A549 treated with CORT108297 at 1 μM for 4 hours (cell line): Measurements from ENCODE around the gene GREM2. TPM values are rescaled to one million over a fixed set of nuclear protein-coding genes. Genes with fewer than 3 reads are reported as not detected.

Source experiments
- total RNA-seq: library from RNA; stranded (reverse); fragments of 200-300 nt; extraction: Qiagen RNA extraction; gene quantifications from 5 replicates; pipeline ENCODE4 v1.2.3, GENCODE V29; 2022

The GREM2 gene
- 0.13 to 0.31 TPM (median 0.21 TPM) in 5 replicates for total RNA-seq

DNA sequence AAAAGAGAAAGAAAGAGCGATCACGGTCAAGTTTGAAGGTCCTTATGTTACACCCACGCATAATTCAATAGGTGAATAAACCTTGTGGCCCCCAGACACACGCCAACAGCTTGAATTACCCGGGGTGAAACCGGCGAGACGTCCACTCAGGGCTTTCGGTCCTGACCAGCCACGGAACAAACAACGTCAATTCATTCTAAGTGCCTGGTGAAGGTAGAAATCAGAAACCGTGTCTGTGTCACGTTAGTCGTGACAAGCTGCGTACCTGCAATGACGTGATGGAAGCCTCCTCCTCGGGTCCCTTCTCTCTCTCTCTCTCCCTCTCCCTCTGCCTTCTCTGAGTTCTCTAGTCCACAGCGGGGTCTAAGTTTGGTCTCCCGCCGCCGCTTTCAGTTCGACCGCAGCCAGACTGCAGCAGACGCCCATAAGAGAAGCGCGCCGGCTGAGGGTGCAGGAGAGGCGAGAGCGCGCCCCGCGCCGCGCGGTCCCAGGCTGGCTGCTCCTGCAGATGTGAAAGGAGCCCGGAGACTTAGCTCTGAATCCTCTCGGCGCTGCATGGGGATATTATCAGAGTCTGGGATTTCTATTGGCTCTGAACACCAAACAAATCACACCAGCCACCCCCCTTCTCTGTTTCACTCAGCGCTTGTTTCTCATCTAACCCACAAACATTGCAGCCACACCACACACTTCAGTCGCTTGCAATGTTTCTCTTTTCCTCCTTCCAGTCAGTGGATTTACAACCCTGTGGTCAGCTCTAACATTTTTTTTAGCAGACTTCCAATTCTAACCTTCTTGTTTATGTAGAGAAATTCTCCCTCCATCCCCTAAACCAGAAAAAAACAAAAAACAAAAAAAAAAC is at the start of gene GREM2:
Gene GREM2, minus strand, starts transcription at position 537 of the 862 bp plus-strand sequence. CDS start 118,680 bp downstream, outside the sequence.

